ENCODE data around the gene ARHGEF35. TPM values are rescaled to one million over a fixed set of nuclear protein-coding genes. Genes with fewer than 3 reads are reported as not detected.

The ARHGEF35 gene
- total and polyA plus RNA-seq, 2 of the 13 experiments (the other 11 are each of a cell fraction or from before 2014, with no cell fraction given), result 0.18 TPM; not detected in 1

GRCh38 chr7:144144426-144144825 is 51.2 kb downstream of the ARHGEF35 start:
- Histone ChIP-seq H3K27me3 (ENCODE audit: control insufficient read depth in 1 of 2, insufficient read depth in 2 of 2, low read length in 2 of 2) (no peaks in the 10 kb centered on the region), H3K36me3 (replicated peaks in 1 of 2; ENCODE audit: control insufficient read depth in 1 of 2, insufficient read depth in 2 of 2, low read length in 2 of 2) (no peaks in the 10 kb centered on the region), H2AFZ (ENCODE audit: low read length) (no peak overlapping the region), H3K9ac (ENCODE audit: insufficient read depth, low read depth, low read length) (no peak overlapping the region), H3K4me3 (replicated peaks in 1 of 3; ENCODE audit: insufficient read depth in 1 of 3, low read depth in 2 of 3, low read length in 3 of 3) (no peak overlapping the region), H3K9me3 (ENCODE audit: low read length) (peaks cover 21% of the 10 kb centered on the region), H3K27ac (ENCODE audit: extremely low read length, insufficient read depth, low read length) (no peak overlapping the region), H4K20me1 (ENCODE audit: insufficient read depth, low read length) (no peaks in the 10 kb centered on the region), H3K4me1 (ENCODE audit: insufficient read depth, low read length) (no peaks in the 10 kb centered on the region), H3K79me2 (ENCODE audit: insufficient read depth, low read length) (no peaks in the 10 kb centered on the region), H3K4me2 (ENCODE audit: low read depth, low read length) (no peak overlapping the region)
- ATAC-seq (no peak), DNase-seq (ENCODE audit: low spot score) (no peak), FAIRE-seq (no peak)
- 2% methylated on average over 3 of the region's 3 CpGs for WGBS (ENCODE audit: low lambda C conversion rate)
- no peak for TF ChIP-seq ZNF512 (CRISPR knock-in tag; IDR thresholded peaks at IDR 0.05)
- TF ChIP-seq KAT2B (IDR thresholded peaks at IDR 0.05; ENCODE audit: borderline replicate concordance, low read depth, low read length), result no peak
- no peak for TF ChIP-seq RNF2 (conservative IDR thresholded peaks at IDR 0.05; ENCODE audit: low read depth)
- TF ChIP-seq, protein P1, sequence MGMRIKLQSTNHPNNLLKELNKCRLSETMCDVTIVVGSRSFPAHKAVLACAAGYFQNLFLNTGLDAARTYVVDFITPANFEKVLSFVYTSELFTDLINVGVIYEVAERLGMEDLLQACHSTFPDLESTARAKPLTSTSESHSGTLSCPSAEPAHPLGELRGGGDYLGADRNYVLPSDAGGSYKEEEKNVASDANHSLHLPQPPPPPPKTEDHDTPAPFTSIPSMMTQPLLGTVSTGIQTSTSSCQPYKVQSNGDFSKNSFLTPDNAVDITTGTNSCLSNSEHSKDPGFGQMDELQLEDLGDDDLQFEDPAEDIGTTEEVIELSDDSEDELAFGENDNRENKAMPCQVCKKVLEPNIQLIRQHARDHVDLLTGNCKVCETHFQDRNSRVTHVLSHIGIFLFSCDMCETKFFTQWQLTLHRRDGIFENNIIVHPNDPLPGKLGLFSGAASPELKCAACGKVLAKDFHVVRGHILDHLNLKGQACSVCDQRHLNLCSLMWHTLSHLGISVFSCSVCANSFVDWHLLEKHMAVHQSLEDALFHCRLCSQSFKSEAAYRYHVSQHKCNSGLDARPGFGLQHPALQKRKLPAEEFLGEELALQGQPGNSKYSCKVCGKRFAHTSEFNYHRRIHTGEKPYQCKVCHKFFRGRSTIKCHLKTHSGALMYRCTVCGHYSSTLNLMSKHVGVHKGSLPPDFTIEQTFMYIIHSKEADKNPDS (CRISPR knock-in tag; IDR thresholded peaks at IDR 0.05), result no peak
- TF ChIP-seq ZNF350 (CRISPR knock-in tag; IDR thresholded peaks at IDR 0.05; ENCODE audit: borderline replicate concordance, low read depth), result no peak
- TF ChIP-seq ETV5 (CRISPR knock-in tag; IDR thresholded peaks at IDR 0.05; ENCODE audit: borderline replicate concordance), result no peak
- no peak for TF ChIP-seq ZMYM3 (CRISPR knock-in tag; IDR thresholded peaks at IDR 0.05)
- BruUV-seq (replicated peaks), result no TSS peak
- intact Hi-C loops (cut with micrococcal nuclease; ENCODE audit: unreplicated experiment), result no loop called here
- POLR2A ChIA-PET, result no interaction called here
- in situ Hi-C loops (cut with HindIII; ENCODE audit: extremely low pct_ligation_motif_present, low pct_unique_long_range_greater_than_20kb), result no loop called here
- CTCF ChIA-PET (ENCODE audit: low intra/inter-chr PET ratio, low total read pairs), result no interaction called here
